ENCODE data around the gene RABGGTA. TPM values are rescaled to one million over a fixed set of nuclear protein-coding genes. Genes with fewer than 3 reads are reported as not detected.

RABGGTA gene
- total RNA-seq, 1 experiment from 2014 or later = 35.3 TPM

DNA sequence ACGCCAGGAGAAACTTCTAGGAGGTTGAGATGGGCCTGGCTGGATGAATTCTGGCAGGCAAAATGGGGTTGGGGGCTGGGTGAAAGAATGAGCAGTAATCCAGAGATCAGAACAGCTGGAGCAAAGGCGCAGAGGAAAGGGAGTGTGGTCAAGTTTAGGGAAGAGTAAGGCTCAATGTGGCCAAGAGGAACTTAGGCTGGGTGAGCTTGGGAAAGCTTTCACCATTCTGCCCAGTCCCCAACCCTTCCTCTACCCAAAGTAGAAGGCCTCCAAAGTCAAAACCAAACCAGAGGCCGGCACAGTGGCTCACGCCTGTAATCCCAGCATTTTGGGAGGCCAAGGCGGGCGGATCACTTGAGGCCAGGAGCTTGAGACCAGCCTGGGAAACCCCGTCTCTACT lies 10.2 kb upstream of the RABGGTA start:
- intact Hi-C loops (cut with micrococcal nuclease; ENCODE audit: unreplicated experiment) = no loop called here
- H3K4me1 Mint-ChIP-seq (ENCODE audit: low read depth, unreplicated experiment) = peaks cover 18% of the 10 kb centered on the region
- CTCF ChIA-PET = interaction anchor here (1.3 to 1.5 kb wide), 2 partner anchors 10 to 39 kb away, joined by 4 read pairs; partner anchors contain the start of genes RABGGTA and TINF2
- H3K27ac Mint-ChIP-seq (ENCODE audit: unreplicated experiment) = no peak overlapping the region
- DNase-seq = no peak
- no TSS peak for BruUV-seq (replicated peaks)
- no peak overlapping the region for H3K4me3 Mint-ChIP-seq (ENCODE audit: low read depth, unreplicated experiment)
- TF ChIP-seq, protein P1, sequence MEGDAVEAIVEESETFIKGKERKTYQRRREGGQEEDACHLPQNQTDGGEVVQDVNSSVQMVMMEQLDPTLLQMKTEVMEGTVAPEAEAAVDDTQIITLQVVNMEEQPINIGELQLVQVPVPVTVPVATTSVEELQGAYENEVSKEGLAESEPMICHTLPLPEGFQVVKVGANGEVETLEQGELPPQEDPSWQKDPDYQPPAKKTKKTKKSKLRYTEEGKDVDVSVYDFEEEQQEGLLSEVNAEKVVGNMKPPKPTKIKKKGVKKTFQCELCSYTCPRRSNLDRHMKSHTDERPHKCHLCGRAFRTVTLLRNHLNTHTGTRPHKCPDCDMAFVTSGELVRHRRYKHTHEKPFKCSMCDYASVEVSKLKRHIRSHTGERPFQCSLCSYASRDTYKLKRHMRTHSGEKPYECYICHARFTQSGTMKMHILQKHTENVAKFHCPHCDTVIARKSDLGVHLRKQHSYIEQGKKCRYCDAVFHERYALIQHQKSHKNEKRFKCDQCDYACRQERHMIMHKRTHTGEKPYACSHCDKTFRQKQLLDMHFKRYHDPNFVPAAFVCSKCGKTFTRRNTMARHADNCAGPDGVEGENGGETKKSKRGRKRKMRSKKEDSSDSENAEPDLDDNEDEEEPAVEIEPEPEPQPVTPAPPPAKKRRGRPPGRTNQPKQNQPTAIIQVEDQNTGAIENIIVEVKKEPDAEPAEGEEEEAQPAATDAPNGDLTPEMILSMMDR (IDR thresholded peaks at IDR 0.05; ENCODE audit: unreplicated experiment) = no peak
- no peaks in the 10 kb centered on the region for H3K36me3 Mint-ChIP-seq (ENCODE audit: insufficient read depth, unreplicated experiment)
- no peaks in the 10 kb centered on the region for H3K27me3 Mint-ChIP-seq (ENCODE audit: unreplicated experiment)
- H3K9me3 Mint-ChIP-seq (ENCODE audit: low read depth, unreplicated experiment) = no peaks in the 10 kb centered on the region

DNA sequence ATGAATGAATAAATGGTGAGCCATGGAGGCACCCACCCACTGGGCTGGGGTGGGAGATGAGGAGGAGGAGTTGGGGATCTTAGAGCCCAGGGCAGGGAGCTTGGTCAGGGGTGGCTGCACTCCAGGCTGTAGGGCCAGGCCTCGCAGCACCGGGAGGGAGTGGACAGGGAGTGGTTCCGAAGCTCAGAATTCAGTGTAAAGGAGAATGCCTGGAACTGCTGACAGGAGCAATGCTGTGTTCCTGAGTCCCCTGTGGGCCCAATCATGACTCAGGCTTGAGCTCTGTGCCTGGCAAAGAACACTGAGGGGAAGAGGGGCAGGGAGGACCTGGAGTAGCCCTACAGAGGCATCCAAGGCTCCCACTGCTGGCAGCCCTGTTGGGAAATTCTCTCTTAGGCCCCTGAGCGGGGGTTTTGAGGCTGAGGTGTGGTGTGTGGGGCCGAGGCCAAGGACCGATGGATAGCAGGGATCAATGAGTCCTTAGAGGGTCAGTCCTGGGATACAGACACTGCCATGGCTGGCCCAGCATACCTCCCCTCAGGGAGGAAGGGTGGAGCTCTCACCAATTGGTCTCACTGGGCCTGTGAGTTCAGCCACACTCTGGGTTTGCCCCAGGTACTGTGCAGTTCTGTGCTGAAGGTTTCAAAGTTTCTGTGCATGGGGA lies 9.5 kb upstream of the RABGGTA start:
- H3K4me1 Mint-ChIP-seq (ENCODE audit: low read depth, unreplicated experiment) = peaks cover 18% of the 10 kb centered on the region
- no peaks in the 10 kb centered on the region for H3K27me3 Mint-ChIP-seq (ENCODE audit: unreplicated experiment)
- DNase-seq = no peak
- intact Hi-C loops (cut with micrococcal nuclease; ENCODE audit: unreplicated experiment) = no loop called here
- TF ChIP-seq, protein P1 (IDR thresholded peaks at IDR 0.05; ENCODE audit: unreplicated experiment) = no peak
- no TSS peak for BruUV-seq (replicated peaks)
- CTCF ChIA-PET = interaction anchor here (1.3 kb wide), 1 partner anchor 10 kb away, joined by 4 read pairs; the partner anchor contains the start of gene RABGGTA
- no peak overlapping the region for H3K27ac Mint-ChIP-seq (ENCODE audit: unreplicated experiment)
- no peaks in the 10 kb centered on the region for H3K9me3 Mint-ChIP-seq (ENCODE audit: low read depth, unreplicated experiment)
- no peak overlapping the region for H3K4me3 Mint-ChIP-seq (ENCODE audit: low read depth, unreplicated experiment)
- H3K36me3 Mint-ChIP-seq (ENCODE audit: insufficient read depth, unreplicated experiment) = no peaks in the 10 kb centered on the region

DNA sequence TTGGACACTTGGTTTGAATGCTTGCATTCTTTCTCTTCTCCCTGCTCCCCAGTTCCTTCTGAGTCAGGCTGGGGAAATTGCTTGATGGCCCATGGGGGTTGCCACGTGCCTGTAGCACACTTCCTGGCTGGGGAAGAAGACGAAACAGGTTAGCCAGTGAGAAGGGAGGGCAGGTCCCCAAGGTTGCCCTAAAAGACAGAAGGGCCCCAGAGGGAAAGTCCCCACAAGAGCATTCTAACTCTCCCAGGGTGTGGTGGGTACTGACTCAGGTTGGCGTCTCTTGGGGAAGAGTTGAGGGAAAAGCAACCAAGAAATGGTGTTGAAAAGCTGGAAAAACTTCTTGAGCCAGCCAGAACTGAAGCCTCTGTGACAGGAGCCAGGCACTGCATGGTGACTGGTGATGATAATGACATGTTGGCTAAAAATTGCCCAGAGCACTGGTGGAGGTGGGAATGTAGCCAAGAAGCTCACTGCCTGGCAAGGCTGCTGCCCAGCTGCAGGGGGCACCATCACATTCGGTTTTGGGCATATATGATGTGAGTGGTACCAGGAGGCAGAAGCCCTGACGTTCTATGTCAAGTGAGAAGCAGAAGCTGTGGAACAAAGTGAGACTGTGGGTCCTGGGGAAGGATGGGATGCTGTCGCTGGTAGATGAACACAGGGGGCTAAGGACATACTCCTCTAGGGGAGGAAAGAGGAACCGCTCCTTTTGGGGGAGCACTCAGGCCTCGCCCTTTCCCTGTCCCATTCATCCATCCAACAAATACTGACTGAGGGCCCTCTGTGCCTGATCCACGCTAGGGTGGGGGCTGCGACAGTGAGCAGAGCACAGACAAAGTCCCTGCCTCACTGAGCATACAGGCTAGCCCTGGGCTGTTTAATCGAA lies 8.1 kb upstream of the RABGGTA start:
- TF ChIP-seq, protein P1 (IDR thresholded peaks at IDR 0.05; ENCODE audit: unreplicated experiment) = peak; percentile 25
- Mint-ChIP-seq H3K27me3 (ENCODE audit: unreplicated experiment) (no peaks in the 10 kb centered on the region), H3K9me3 (ENCODE audit: low read depth, unreplicated experiment) (no peaks in the 10 kb centered on the region), H3K4me3 (ENCODE audit: low read depth, unreplicated experiment) (no peak overlapping the region), H3K36me3 (ENCODE audit: insufficient read depth, unreplicated experiment) (peaks cover 5% of the 10 kb centered on the region), H3K27ac (ENCODE audit: unreplicated experiment) (no peak overlapping the region), H3K4me1 (ENCODE audit: low read depth, unreplicated experiment) (peaks cover 18% of the 10 kb centered on the region)
- BruUV-seq (replicated peaks) = no TSS peak
- intact Hi-C loops (cut with micrococcal nuclease; ENCODE audit: unreplicated experiment) = loop anchor here (2.0 kb wide), 1 partner anchor 17 kb away; no protein-coding TSS in a partner anchor
- DNase-seq = peak; percentile 53
- CTCF ChIA-PET = interaction anchor here (1.0 to 1.5 kb wide), 4 partner anchors 8 to 37 kb away, joined by 3 to 9 read pairs (median 6); partner anchors contain the start of genes DHRS1, NOP9, RABGGTA and TINF2

DNA sequence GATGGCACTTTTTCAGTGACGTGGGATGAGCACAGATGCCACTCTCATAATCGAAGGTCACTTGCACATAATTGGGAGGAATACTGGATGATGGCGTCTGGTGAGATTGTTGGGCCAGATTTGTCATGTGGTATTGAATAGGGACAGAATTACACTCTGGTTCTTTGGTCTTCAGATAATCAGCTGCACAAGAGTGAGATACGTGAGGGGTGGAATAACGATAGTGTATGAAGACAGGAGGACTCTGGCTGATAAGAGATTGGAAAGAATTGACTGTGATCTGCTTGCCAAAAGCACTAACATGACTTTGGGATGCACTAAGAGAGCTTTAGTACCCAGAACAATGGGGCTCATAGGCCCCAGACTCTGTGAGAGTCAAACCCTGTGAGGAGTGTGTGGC lies 7.0 kb upstream of the RABGGTA start:
- no peak for DNase-seq
- TF ChIP-seq, protein P1 (IDR thresholded peaks at IDR 0.05; ENCODE audit: unreplicated experiment) = no peak
- H3K27me3 Mint-ChIP-seq (ENCODE audit: unreplicated experiment) = no peaks in the 10 kb centered on the region
- BruUV-seq (replicated peaks) = no TSS peak
- H3K9me3 Mint-ChIP-seq (ENCODE audit: low read depth, unreplicated experiment) = no peaks in the 10 kb centered on the region
- H3K27ac Mint-ChIP-seq (ENCODE audit: unreplicated experiment) = no peak overlapping the region
- peaks cover 29% of the 10 kb centered on the region for H3K4me1 Mint-ChIP-seq (ENCODE audit: low read depth, unreplicated experiment)
- intact Hi-C loops (cut with micrococcal nuclease; ENCODE audit: unreplicated experiment) = loop anchor here (2.0 kb wide), 1 partner anchor 18 kb away; no protein-coding TSS in a partner anchor
- CTCF ChIA-PET = no interaction called here
- H3K4me3 Mint-ChIP-seq (ENCODE audit: low read depth, unreplicated experiment) = no peak overlapping the region
- H3K36me3 Mint-ChIP-seq (ENCODE audit: insufficient read depth, unreplicated experiment) = peaks cover 5% of the 10 kb centered on the region
